GM19239 (cell line): Measurements from ENCODE around the gene GGCX.
"Not testable (repeated sequence)": the region's sequence is repeated elsewhere in the genome, so short reads cannot be mapped to it uniquely, and the experiment has no call there.

Experiments used
- DNase-seq: peaks from one replicate; pipeline ENCODE4 v3.0.0; 2011; ENCODE audit warnings: low spot score; ENCODE audit not compliant: insufficient read length
- FAIRE-seq: peaks from 2 replicates; lab custom pipeline; 2011; peaks lifted over from hg19 to GRCh38; lab: Jason Lieb, UNC

Gene GGCX

DNA sequence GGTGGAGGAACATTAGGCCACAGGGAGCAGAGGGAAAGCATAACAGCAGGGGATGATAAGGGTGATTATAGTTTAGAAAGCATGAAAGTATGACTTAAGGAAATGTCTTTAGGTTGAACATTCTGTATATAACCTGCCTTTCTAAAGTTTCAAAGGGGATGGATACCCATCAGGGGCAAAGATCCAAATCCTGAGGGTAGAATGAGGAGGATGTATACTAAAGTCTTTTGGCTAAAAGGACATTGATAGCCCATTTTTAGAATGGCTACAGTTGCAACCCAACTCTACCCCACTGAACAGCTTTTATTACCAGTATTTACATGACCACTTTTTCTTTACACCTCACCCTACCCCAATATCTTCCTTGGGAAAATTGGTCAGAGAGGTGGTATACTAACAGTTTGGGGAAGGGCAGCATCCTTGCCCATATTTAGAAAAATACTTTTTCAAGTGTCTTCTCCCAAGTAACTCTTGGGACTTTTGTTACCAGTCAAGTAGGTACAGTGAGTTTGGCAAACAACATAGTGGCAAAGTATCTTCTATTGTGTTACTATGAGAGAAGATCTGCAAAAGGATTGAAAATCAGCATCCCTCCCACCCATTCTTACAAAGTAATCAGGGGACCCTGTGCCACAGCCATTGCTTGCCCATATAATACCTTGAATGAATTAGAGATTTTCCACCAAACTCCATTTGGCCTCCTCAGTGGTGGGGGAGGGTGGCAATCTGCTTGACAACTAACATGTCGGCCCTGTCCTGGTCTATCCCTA lies 14.0 kb downstream of the GGCX start:
- FAIRE-seq = no peak
- no peak for DNase-seq

GRCh38 chr2:85545780-85546240 lies 15.5 kb downstream of the GGCX start:
- DNase-seq (no peak), FAIRE-seq (no peak)

DNA sequence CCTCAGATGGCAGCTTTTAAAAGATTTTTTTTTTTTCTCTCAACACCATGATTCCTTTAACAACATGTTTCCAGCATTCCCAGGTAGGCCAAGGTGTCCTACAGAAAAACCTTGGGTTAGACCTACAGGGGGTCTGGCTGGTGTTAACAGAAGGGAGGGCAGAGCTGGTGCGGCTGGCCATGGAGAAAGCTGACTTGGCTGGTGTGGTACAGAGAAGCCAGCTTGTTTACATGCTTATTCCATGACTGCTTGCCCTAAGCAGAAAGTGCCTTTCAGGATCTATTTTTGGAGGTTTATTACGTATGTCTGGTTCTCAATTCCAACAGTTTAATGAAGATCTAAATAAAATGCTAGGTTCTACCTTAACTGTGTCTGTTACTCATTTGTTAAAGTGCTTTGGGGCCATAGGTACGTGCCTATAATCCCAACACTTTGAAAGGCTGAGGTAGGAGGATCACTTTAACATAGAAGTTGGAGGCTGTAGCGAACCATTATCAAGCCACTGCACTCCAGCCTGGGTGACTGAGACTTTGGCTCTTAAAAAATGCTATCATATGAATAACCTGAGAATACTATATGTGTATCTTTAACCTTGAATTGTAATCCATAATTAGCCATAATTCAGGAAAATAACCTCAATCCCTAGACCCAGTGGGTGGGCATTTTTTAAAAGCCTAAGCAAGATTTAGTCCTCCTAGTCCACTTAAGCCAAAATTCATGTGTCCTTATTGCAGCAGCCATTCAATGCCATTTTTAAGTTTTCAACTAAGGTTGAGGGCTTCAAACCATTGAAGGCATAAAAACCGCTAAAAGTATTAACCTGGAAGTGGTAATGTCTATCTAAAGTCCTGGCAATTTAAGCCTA lies 16.1 kb downstream of the GGCX start:
- DNase-seq, FAIRE-seq: not testable (repeated sequence)

- not testable (repeated sequence) for FAIRE-seq, DNase-seq
Observed at GRCh38 chr2:85544254-85544691, 17.0 kb downstream of the GGCX start.

DNA sequence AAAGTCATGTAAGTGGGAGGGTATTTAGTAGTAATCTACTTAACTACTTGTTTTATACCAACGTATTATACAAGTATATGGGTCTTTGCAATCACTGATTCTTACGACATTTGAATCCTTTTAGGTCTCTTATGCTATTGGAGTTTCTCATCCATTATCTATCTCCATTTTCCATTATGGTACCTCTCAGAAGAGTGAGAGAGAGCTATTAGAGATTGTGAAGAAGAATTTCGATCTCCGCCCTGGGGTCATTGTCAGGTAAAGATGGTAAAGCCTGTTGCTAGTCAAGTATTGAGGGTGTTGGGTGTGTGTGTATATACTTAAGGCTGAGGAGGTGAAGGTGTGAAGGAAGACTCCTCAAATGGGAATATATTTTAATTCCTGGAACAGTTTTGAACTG lies 18.5 kb downstream of the GGCX start:
- FAIRE-seq (no peak), DNase-seq (no peak)

GRCh38 chr2:85541753-85542457 lies 19.4 kb downstream of the GGCX start:
- FAIRE-seq = no peak
- no peak for DNase-seq

DNA sequence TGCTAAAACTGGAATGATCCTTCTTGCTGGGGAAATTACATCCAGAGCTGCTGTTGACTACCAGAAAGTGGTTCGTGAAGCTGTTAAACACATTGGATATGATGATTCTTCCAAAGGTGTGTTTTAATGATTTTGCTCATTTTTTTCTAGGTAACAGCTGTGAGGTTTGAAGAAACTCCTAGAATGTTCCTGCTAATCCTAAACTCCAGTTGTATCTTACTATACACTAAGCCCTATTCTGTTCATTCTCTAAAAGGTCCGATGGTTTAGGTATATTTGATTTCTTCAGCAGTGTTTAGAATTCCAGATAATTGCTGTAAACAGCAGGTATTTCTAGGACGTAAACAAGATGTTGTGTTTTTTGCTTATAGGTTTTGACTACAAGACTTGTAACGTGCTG lies 20.0 kb downstream of the GGCX start:
- no peak for DNase-seq
- FAIRE-seq = no peak

- no peak for FAIRE-seq
- no peak for DNase-seq
Observed at GRCh38 chr2:85540133-85540648, 21.1 kb downstream of the GGCX start.

- DNase-seq (no peak), FAIRE-seq (no peak)
Observed at GRCh38 chr2:85539361-85540132, 21.7 kb downstream of the GGCX start.

DNA sequence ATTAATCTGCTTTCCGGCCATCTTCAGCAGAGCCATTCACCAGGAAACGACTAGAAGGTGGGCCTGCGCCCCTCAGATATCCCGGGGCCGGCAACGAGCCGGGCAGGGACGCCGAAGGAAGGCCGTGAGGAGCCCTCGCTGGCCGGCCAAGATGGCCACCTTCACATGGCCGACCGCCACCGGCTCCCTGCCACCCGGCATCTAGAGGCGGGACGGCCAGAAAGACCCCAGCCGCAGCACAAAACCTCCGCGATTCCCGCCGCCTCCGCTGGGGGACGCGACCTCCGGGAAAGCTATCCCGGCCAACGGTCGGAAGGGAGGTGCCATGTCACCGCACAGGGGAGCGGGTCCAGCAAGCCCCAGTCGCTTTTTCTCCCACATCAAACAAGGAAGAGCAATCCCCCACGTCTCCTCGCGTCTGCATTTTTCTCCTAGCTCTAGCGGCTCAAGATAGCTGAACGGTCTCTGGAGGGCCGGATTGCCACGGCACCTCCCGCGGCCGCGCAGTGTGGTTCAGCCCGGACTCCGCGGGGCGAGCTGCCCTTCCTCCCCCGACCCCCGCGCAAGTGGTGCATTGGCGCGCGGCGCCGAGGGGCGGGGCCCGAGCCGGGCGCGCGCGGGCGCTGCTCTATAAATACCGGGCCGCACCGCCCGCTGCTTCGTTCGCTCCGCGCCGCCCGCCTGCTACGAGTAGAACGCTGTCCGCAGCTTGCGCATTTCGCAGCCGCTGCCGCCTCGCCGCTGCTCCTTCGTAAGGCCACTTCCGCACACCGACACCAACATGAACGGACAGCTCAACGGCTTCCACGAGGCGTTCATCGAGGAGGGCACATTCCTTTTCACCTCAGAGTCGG lies 22.6 kb downstream of the GGCX start, which contains the start of gene MAT2A:
Gene MAT2A, plus strand, starts transcription at position 662 of the 854 bp plus-strand sequence. Its CDS starts 120 bp downstream, at position 782.
- peak; percentile 87 for FAIRE-seq

DNA sequence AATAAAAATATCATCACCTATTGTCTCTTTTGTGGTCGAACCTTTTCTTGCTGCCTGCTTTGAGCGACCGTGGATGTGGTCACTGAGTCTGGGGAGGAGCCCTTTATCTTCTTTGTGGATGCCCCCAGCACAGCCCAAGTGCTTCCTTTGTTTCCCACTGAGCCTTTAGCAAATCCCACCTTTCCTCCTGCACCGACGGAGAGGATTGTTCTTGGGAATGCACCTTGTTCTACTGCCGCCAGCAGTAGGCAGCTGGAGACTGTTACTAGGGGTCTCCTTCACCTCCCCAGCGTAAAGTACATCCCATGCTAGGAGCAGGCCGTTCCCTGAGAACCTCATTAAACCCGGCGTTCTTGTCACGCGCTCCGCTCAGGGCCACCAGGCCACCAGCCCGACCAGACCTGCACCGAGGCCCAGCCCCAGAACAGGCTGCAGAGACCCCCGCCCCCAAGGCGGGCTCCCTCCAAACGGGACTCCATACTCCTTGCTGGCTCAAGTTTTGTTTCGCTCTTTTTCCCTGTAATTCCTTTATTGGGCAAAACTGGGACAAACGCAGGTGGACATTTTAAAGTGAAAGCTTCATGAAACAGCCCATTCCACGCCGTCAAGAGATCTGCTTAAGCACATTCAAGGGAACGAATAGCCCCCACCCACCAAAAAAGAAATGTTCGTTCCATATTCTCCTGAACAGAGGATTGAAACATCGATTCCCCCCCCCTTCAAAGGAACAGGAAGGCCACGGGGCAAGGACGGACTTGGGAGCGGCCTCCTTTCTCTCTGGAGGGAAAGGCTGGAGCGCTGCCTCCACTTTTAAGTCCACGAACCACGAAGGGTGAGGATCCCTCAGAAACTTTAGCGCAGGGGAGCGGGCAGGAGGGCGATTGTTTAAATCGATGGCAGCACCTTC lies 23.4 kb downstream of the GGCX start:
- FAIRE-seq = peak; percentile 58
- no peak for DNase-seq

More for the DNA sequence above, 22.6 kb downstream of the GGCX start, which contains the start of gene MAT2A:
- DNase-seq = peak; percentile 76

GRCh38 chr2:85536479-85536878 lies 24.8 kb downstream of the GGCX start:
- FAIRE-seq (no peak), DNase-seq (no peak)

DNA sequence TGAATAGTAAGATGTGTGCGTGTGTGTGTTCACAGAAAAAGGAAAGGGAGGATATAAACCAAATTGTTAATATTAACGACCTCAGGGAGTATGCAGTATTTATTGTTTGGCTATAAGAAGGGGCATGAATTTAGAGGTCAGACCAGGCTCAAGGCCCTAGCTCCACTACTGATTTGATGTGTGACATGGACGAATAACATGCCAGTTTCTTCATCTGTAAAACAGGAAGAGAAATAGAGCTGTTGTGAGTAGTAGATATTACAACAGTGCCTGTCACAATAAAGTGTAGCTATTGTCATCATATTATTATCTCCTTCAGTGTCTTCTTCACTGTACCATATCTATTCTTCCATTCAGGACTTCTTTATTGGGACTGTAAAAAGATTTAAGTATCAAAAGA lies 26.4 kb downstream of the GGCX start:
- FAIRE-seq = no peak

GRCh38 chr2:85534099-85534498 lies 27.2 kb downstream of the GGCX start:
- DNase-seq (no peak), FAIRE-seq (no peak)

More for the DNA sequence above, 26.4 kb downstream of the GGCX start:
- no peak for DNase-seq

GRCh38 chr2:85531589-85531988 lies 29.7 kb downstream of the GGCX start:
- FAIRE-seq (no peak), DNase-seq (no peak)

- DNase-seq (no peak), FAIRE-seq (no peak)
Observed at GRCh38 chr2:85529809-85530208, 31.5 kb downstream of the GGCX start.

DNA sequence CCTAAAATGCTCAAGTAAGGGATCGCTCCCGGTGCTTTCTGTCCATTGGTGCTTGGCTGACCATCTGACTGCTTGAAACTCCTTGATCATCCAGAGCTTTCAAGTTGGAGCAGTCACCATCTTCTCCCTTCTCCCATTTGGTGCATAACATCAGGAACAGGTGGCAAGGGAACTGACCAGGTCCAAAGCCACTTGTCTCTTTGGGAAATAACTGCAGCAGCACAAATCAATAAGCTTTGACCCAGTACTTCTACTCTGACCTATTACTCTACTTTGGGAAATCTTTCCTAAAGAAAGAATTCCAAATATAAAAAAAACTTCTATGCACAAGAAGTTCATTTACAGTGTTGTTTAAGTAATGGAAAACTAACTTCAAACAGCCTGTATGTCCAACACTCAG lies 32.9 kb downstream of the GGCX start:
- DNase-seq (no peak), FAIRE-seq (no peak)
